ENCODE measurements around the gene SLC12A4.

SLC12A4 gene

DNA sequence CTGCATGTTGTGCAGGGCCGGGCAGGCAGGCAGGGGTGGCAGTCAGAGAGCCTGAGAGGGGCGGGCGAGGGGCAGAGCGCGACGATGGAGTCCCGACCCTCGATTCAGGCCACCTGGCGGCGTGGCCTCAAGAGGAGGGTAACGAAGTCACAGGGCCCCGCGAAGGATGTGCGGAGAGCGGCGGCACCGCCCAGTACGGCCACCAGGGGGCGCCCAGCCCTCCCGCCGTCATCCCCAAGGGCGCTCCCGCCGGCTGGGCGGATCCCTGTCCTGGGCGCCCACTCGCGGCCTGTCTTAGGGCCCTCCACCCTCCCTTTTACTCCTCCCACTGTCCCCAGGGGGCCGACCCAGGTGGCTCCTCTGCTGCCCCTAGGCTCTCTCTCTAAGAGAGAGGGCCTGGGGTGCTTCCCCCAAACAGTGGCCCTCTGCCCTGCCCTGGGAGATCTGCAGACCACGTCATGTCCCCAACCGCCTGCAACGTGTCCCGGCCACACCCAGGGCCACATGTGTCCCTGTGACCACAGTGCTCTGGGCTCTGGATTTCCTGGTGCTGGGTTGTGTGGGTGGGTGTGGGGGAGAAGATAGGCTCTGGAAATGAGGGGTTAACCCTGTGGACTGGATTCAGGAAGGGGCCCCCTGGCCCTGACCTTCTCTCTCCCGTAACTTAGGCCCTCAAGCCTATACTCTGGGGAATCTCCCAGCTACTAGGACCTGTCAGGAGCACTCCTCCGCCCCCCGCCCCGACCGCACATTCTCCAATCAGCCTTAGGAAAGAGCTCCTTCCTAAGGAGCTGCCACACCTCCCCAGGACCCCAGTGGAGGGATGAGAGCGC, 25.0 kb upstream of the SLC12A4 start:
- peak; percentile 96 for TF ChIP-seq CTCF (IDR thresholded peaks at IDR 0.05; ENCODE audit: borderline replicate concordance, control extremely low read depth, extremely low read depth, insufficient read depth, missing control alignments)
- in situ Hi-C loops (cut with MboI; ENCODE audit: low sequenced_read_pairs, unreplicated experiment), result no loop called here
- peak; percentile 91 for DNase-seq (ENCODE audit: low spot score)

GRCh38 chr16:67992661-67993206, 24.3 kb upstream of the SLC12A4 start:
- in situ Hi-C loops (cut with MboI; ENCODE audit: low sequenced_read_pairs, unreplicated experiment), result no loop called here
- peak; percentile 33 for DNase-seq (ENCODE audit: low spot score)

DNA sequence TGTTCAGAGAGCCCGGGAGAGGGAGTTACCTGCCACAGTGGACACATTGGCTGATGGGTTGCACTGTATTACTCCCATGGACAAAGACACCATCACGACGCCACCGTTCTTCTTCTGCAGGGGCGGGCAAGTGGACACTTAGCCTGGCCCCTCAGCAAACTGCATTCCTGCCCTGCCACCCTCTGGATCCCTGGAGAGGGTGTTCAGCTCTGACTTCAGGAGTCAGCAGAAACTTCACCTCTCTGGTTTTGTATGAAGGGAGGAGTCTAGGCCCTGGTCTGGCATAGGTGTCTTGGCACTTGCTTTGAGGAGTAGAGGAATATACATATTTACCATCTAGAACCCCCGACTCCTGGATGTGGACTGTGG, 21.6 kb upstream of the SLC12A4 start:
- in situ Hi-C loops (cut with MboI; ENCODE audit: low sequenced_read_pairs, unreplicated experiment), result no loop called here

More at GRCh38 chr16:67992661-67993206, 24.3 kb upstream of the SLC12A4 start:
- TF ChIP-seq CTCF (IDR thresholded peaks at IDR 0.05; ENCODE audit: borderline replicate concordance, control extremely low read depth, extremely low read depth, insufficient read depth, missing control alignments), result no peak

GRCh38 chr16:67989322-67990017, 21.0 kb upstream of the SLC12A4 start:
- DNase-seq (ENCODE audit: low spot score), result no peak
- in situ Hi-C loops (cut with MboI; ENCODE audit: low sequenced_read_pairs, unreplicated experiment), result no loop called here
- no peak for TF ChIP-seq CTCF (IDR thresholded peaks at IDR 0.05; ENCODE audit: borderline replicate concordance, control extremely low read depth, extremely low read depth, insufficient read depth, missing control alignments)

More for the DNA sequence above, 21.6 kb upstream of the SLC12A4 start:
- TF ChIP-seq CTCF (IDR thresholded peaks at IDR 0.05; ENCODE audit: borderline replicate concordance, control extremely low read depth, extremely low read depth, insufficient read depth, missing control alignments), result no peak
- DNase-seq (ENCODE audit: low spot score), result no peak

- no peak for DNase-seq (ENCODE audit: low spot score)
- in situ Hi-C loops (cut with MboI; ENCODE audit: low sequenced_read_pairs, unreplicated experiment), result no loop called here
Observed at GRCh38 chr16:67988675-67989074, 20.2 kb upstream of the SLC12A4 start.

More at GRCh38 chr16:67988675-67989074, 20.2 kb upstream of the SLC12A4 start:
- TF ChIP-seq CTCF (IDR thresholded peaks at IDR 0.05; ENCODE audit: borderline replicate concordance, control extremely low read depth, extremely low read depth, insufficient read depth, missing control alignments), result no peak
